Testis (tissue), 3 donors: ENCODE measurements around the gene MAGEA12. TPM values are rescaled to one million over a fixed set of nuclear protein-coding genes. Genes with fewer than 3 reads are reported as not detected.
"Not testable (repeated sequence)": the region's sequence is repeated elsewhere in the genome, so short reads cannot be mapped to it uniquely, and the experiment has no call there.

Experiments
- DNase-seq: peaks from one replicate; pipeline ENCODE4 v3.0.0-alpha.2; 2019
- H3K27ac ChIP-seq, 2 donors: fragments of 200-600 bp; sonication (generic); one replicate each; pipeline ENCODE4 v1.5.1; 2019
- H3K27me3 ChIP-seq: fragments of 200-600 bp; sonication (generic); one replicate; pipeline ENCODE4 v1.5.1; 2019
- H3K36me3 ChIP-seq: fragments of 200-600 bp; sonication (generic); one replicate; pipeline ENCODE4 v1.5.1; 2017; ENCODE audit warnings: low read depth; ENCODE audit errors: missing control alignments
- H3K4me1 ChIP-seq: fragments of 200-600 bp; sonication (generic); one replicate; pipeline ENCODE4 v1.5.1; 2019
- H3K4me3 ChIP-seq, 2 donors: fragments of 200-600 bp; sonication (generic); one replicate each; pipeline ENCODE4 v1.5.1; 2017 to 2019
- H3K9me3 ChIP-seq: fragments of 200-600 bp; sonication (generic); one replicate; pipeline ENCODE4 v1.5.1; 2017
- CTCF ChIP-seq, 3 experiments: fragments of 450-650 bp in 2 of 3; fragments of 200-600 bp in 1 of 3; sonication (generic) in 1 of 3; IDR thresholded peaks; one replicate each; pipeline ENCODE4 v1.5.1; 2016 to 2019; ENCODE audit warnings: antibody characterized with exemption in 3 of 3, mild to moderate bottlenecking in 2 of 3, moderate library complexity in 1 of 3
- POLR2A ChIP-seq: fragments of 450-650 bp; IDR thresholded peaks from one replicate; pipeline ENCODE4 v1.6.1; 2017; ENCODE audit warnings: antibody characterized with exemption, mild to moderate bottlenecking, moderate library complexity
- WGBS, 2 donors: methylation state at CpG; one replicate each; pipeline ENCODE4 v1.1.5; 2018; 5-methylcytosine and 5-hydroxymethylcytosine counted together
- intact Hi-C: fragments of 100-400 bp; cut with DNase I; formaldehyde crosslinking; loops from one replicate; pipeline ENCODE4 v1.15.1; 2023; ENCODE audit warnings: low total_unique reads
- polyA plus RNA-seq: library from polyadenylated mRNA; stranded (reverse); fragments of 350-450 nt; fragmentation: Illumina TruSeq; extraction: RNeasy Lipid Tissue Mini Kit (QIAGEN cat#74804); gene quantifications from one replicate; pipeline ENCODE4 v1.2.3, GENCODE V29; 2014; ENCODE audit warnings: low read depth, low replicate concordance; ENCODE audit not compliant: insufficient read depth
- total RNA-seq, 2 donors: library from RNA; depleted of rRNA; stranded (reverse); fragments of >200 nt; gene quantifications; one replicate each; pipeline ENCODE4 v1.2.3, GENCODE V29; 2016

Gene MAGEA12
- total and polyA plus RNA-seq, 3 donors from 2014 or later = 5.6 to 11.4 (median 8.9) TPM

- Histone ChIP-seq H3K4me1 (no peaks in the 10 kb centered on the region), H3K4me3 (no peak overlapping the region), H3K27ac (no peak overlapping the region), H3K27me3 (no peaks in the 10 kb centered on the region), H3K36me3 (no peaks in the 10 kb centered on the region), H3K9me3 (no peaks in the 10 kb centered on the region)
- intact Hi-C loops = no loop called here
- TF ChIP-seq POLR2A = no peak
- TF ChIP-seq CTCF (IDR thresholded peaks at IDR 0.05) = no peak
- 88 to 95% methylated on average over 5 of the region's 5 CpGs for WGBS, 2 donors
- DNase-seq = no peak
These were observed 5.0 kb downstream of the MAGEA12 start for GRCh38 chrX:152738560-152738959.

GRCh38 chrX:152753686-152754650 is 20.4 kb downstream of the MAGEA12 start, which contains the start of gene MAGEA2:
Gene MAGEA2, minus strand, starts transcription at chrX:152753842. Its CDS starts 2,479 bp downstream, at chrX:152751363.
- DNase-seq, H3K4me3 ChIP-seq, H3K9me3 ChIP-seq, H3K4me1 ChIP-seq, intact Hi-C loops, H3K27me3 ChIP-seq, H3K36me3 ChIP-seq, H3K27ac ChIP-seq: not testable (repeated sequence)
- WGBS, 2 donors = no CpG with 5 or more reads among the region's 35 CpGs

GRCh38 chrX:152754871-152755270 is 21.3 kb downstream of the MAGEA12 start:
- H3K4me1 ChIP-seq, DNase-seq, H3K27me3 ChIP-seq, H3K27ac ChIP-seq, H3K4me3 ChIP-seq, H3K36me3 ChIP-seq, intact Hi-C loops, H3K9me3 ChIP-seq: not testable (repeated sequence)
- no CpG with 5 or more reads among the region's 5 CpGs for WGBS, 2 donors

GRCh38 chrX:152758918-152759317 is 25.4 kb downstream of the MAGEA12 start, which contains the start of gene CSAG3:
Gene CSAG3, plus strand, starts transcription at chrX:152759218.
- DNase-seq, H3K36me3 ChIP-seq, H3K4me1 ChIP-seq, H3K4me3 ChIP-seq, H3K27ac ChIP-seq, H3K27me3 ChIP-seq, intact Hi-C loops, H3K9me3 ChIP-seq: not testable (repeated sequence)
- WGBS, 2 donors = no CpG with 5 or more reads among the region's 2 CpGs

- H3K27me3 ChIP-seq, H3K27ac ChIP-seq, H3K36me3 ChIP-seq, H3K9me3 ChIP-seq, H3K4me1 ChIP-seq, H3K4me3 ChIP-seq, intact Hi-C loops, DNase-seq: not testable (repeated sequence)
- 90% methylated on average over 2 to 4 of the region's 7 CpGs for WGBS, 2 donors
These were observed 26.0 kb downstream of the MAGEA12 start for GRCh38 chrX:152759544-152759943.

- H3K9me3 ChIP-seq, DNase-seq, H3K27ac ChIP-seq, H3K27me3 ChIP-seq, H3K36me3 ChIP-seq, intact Hi-C loops, H3K4me1 ChIP-seq, H3K4me3 ChIP-seq: not testable (repeated sequence)
- no CpG with 5 or more reads among the region's 7 CpGs for WGBS, 2 donors
These were observed 28.0 kb downstream of the MAGEA12 start for GRCh38 chrX:152761582-152761981.

GRCh38 chrX:152766562-152766961 is 33.0 kb downstream of the MAGEA12 start:
- DNase-seq, H3K4me1 ChIP-seq, H3K4me3 ChIP-seq, intact Hi-C loops, H3K9me3 ChIP-seq, H3K36me3 ChIP-seq, H3K27ac ChIP-seq, H3K27me3 ChIP-seq: not testable (repeated sequence)
- 76 to 83% methylated on average over 2 to 5 of the region's 9 CpGs for WGBS, 2 donors

- no CpG with 5 or more reads among the region's 29 CpGs for WGBS, 2 donors
- H3K9me3 ChIP-seq, H3K4me1 ChIP-seq, H3K36me3 ChIP-seq, DNase-seq, intact Hi-C loops, H3K27ac ChIP-seq, H3K4me3 ChIP-seq, H3K27me3 ChIP-seq: not testable (repeated sequence)
These were observed 36.2 kb downstream of the MAGEA12 start, which contains the start of gene MAGEA6 for GRCh38 chrX:152769549-152770289. Gene MAGEA6, minus strand, starts transcription at chrX:152769689. Its CDS starts 2,039 bp downstream, at chrX:152767650.

- H3K27me3 ChIP-seq, intact Hi-C loops, H3K36me3 ChIP-seq, H3K4me3 ChIP-seq, DNase-seq, H3K4me1 ChIP-seq, H3K9me3 ChIP-seq, H3K27ac ChIP-seq: not testable (repeated sequence)
- no CpG with 5 or more reads among the region's 3 CpGs for whole genome bisulfite sequencing, 2 donors
These were observed 53.5 kb downstream of the MAGEA12 start for GRCh38 chrX:152787062-152787461.
